22Rv1 (cell line): Measurements from ENCODE around the gene POLR3H.

Experiments
- CTCF ChIP-seq: fragments of 450-650 bp; IDR thresholded peaks from 2 replicates; pipeline ENCODE4 v1.5.1; 2017; ENCODE audit warnings: mild to moderate bottlenecking
- ZFX ChIP-seq: fragments of 450-650 bp; IDR thresholded peaks from 2 replicates; pipeline ENCODE4 v1.6.1; 2017; ENCODE audit warnings: antibody characterized with exemption, borderline replicate concordance

GRCh38 chr22:41543854-41544670 is at the start of gene POLR3H:
- TF ChIP-seq ZFX (no peak), CTCF (peak; percentile 94)
